Adrenal gland (tissue), 12 donors: Measurements from ENCODE around the gene MED12L. TPM values are rescaled to one million over a fixed set of nuclear protein-coding genes. Genes with fewer than 3 reads are reported as not detected.
A peak's percentile ranks its signal among the peaks of the same experiment; 100 is the strongest.

Experiments used
- DNase-seq, 7 donors: peaks; one replicate each; pipeline ENCODE4 v3.0.0-alpha.2; 2019 to 2020
- H3K27ac ChIP-seq, 5 donors: fragments of 200-600 bp; sonication (generic) in 4 of 5; 1 replicate in 3 of 5; 2 replicates in 2 of 5; pipeline versions ENCODE4 v1.5.1 to v1.8.0; 2016 to 2020; ENCODE audit warnings: mild to moderate bottlenecking in 1 of 5
- H3K27me3 ChIP-seq: fragments of 200-600 bp; 2 replicates; pipeline ENCODE4 v1.8.0; 2021
- H3K36me3 ChIP-seq, 2 donors: fragments of 200-600 bp; replicated peaks in 1 of 2; 1 replicate in 1 of 2; 2 replicates in 1 of 2; pipeline versions ENCODE4 v1.5.1 to v1.8.0; 2018 to 2022
- H3K4me1 ChIP-seq, 2 donors: fragments of 200-600 bp; replicated peaks in 1 of 2; 1 replicate in 1 of 2; 2 replicates in 1 of 2; pipeline versions ENCODE4 v1.5.1 to v1.8.0; 2018 to 2021
- H3K4me3 ChIP-seq, 4 donors: fragments of 200-600 bp; sonication (generic) in 3 of 4; one replicate each; pipeline ENCODE4 v1.5.1; 2016 to 2018
- H3K9me3 ChIP-seq, 3 donors: fragments of 200-600 bp; sonication (generic) in 1 of 3; replicated peaks in 1 of 3; 1 replicate in 2 of 3; 2 replicates in 1 of 3; pipeline versions ENCODE4 v1.5.1 to v1.8.0; 2016 to 2021
- CTCF ChIP-seq, 6 experiments: fragments of 450-650 bp in 4 of 6; fragments of 200-600 bp in 2 of 6; sonication (generic) in 1 of 6; IDR thresholded peaks; 1 replicate in 5 of 6; 2 replicates in 1 of 6; pipeline versions ENCODE4 v1.5.1 to v1.8.0; 2016 to 2021; ENCODE audit warnings: antibody characterized with exemption in 6 of 6, mild to moderate bottlenecking in 2 of 6, moderate library complexity in 1 of 6
- POLR2A ChIP-seq, 2 donors: fragments of 450-650 bp; IDR thresholded peaks; one replicate each; pipeline ENCODE4 v1.6.1; 2017; ENCODE audit warnings: antibody characterized with exemption in 2 of 2, mild to moderate bottlenecking in 2 of 2, moderate library complexity in 1 of 2
- WGBS, 4 donors: extraction: QIAGEN DNeasy Blood & Tissue Kit in 2 of 4; methylation state at CpG; one replicate each; pipeline versions ENCODE4 v1.1.5 to v1.1.7; 2013 to 2017; 5-methylcytosine and 5-hydroxymethylcytosine counted together
- intact Hi-C, 2 donors: fragments of 100-400 bp; cut with DNase I; formaldehyde crosslinking; loops; one replicate each; pipeline versions ENCODE4 v1.14.1 to v1.15.0; 2022 to 2023
- polyA plus RNA-seq, 3 donors: library from polyadenylated mRNA; stranded (reverse); fragments of 200-250 nt in 2 of 3; fragments of 350-450 nt in 1 of 3; fragmentation: Illumina TruSeq in 1 of 3; extraction: RNeasy Lipid Tissue Mini Kit (QIAGEN cat#74804) in 1 of 3; gene quantifications; one replicate each; pipeline ENCODE4 v1.2.3, GENCODE V29; 2013 to 2014
- total RNA-seq, 9 donors: library from RNA; depleted of rRNA in 4 of 9; stranded (reverse); fragments of >200 nt in 4 of 9; fragments of 120-200 nt in 1 of 9; fragmentation: NEBNext Ultra II Directional in 1 of 9; extraction: Animal tissue kit (Norgen Biotek cat#: 25700) in 1 of 9; gene quantifications; one replicate each; pipeline versions ENCODE4 v1.1.0 to v1.2.4, GENCODE V29; 2013 to 2023
- donor health status: healthy with polysubstance abuse.
- donor health status: Bipolar disorder and iron deficiency.
- donor health status: DM: yes; HTN: yes; CAD: no.
- donor health status: DM: no; HTN: no; CAD: no.
- donor health status: DM: no; HTN: no; CAD: no.
- donor health status: DM: yes; HTN: yes; CAD: no.

The MED12L gene
- total and polyA plus RNA-seq, 12 donors, result 0.77 to 25.0 (median 6.3) TPM

GRCh38 chr3:151091685-151092345 is 6.4 kb downstream of the MED12L start:
- DNase-seq, result no peak
- Histone ChIP-seq H3K9me3 (no peaks in the 10 kb centered on the region), H3K36me3 (no peaks in the 10 kb centered on the region), H3K4me1 (peaks cover 0 to 9% of the 10 kb centered on the region in 2 donors), H3K27me3 (no peaks in the 10 kb centered on the region), H3K4me3 (no peak overlapping the region), H3K27ac (peak overlapping the region in 1 of 5 donors; percentile 54)
- intact Hi-C loops, result no loop called here
- no peak for TF ChIP-seq POLR2A (IDR thresholded peaks at IDR 0.05)
- TF ChIP-seq CTCF (IDR thresholded peaks at IDR 0.05), result no peak
- 72 to 81% (median 77%) methylated on average over 2 to 3 of the region's 3 CpGs for WGBS, 4 donors

DNA sequence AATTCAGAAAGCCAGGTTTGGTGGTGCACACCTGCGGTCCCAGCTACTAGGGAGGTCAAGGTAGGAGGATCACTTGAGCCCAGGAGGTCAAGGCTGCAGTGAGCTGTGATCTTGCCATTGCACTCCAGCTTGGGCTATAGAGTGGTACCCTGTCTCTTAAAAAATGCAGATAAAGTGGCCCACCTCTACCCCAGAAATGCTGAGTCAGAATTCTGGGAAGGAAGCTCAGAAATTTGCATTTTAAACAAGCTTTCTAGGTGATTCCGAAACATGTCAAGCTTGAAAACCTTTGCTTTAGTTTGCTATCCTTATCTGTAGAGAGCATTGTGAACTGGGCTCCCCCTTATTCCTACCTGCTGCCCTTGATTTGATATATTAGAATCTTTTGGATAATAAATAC is 7.7 kb downstream of the MED12L start:
- WGBS, 4 donors, result 69 to 85% (median 79%) methylated on average over 2 of the region's 2 CpGs
- no peaks in the 10 kb centered on the region for H3K9me3 ChIP-seq
- no peak for DNase-seq
- H3K27me3 ChIP-seq, result no peaks in the 10 kb centered on the region
- no peak overlapping the region for H3K27ac ChIP-seq
- H3K4me3 ChIP-seq, result no peak overlapping the region
- TF ChIP-seq CTCF (IDR thresholded peaks at IDR 0.05), result no peak
- intact Hi-C loops, result no loop called here
- H3K36me3 ChIP-seq, result no peaks in the 10 kb centered on the region
- peaks cover 0 to 7% of the 10 kb centered on the region in 2 donors for H3K4me1 ChIP-seq

DNA sequence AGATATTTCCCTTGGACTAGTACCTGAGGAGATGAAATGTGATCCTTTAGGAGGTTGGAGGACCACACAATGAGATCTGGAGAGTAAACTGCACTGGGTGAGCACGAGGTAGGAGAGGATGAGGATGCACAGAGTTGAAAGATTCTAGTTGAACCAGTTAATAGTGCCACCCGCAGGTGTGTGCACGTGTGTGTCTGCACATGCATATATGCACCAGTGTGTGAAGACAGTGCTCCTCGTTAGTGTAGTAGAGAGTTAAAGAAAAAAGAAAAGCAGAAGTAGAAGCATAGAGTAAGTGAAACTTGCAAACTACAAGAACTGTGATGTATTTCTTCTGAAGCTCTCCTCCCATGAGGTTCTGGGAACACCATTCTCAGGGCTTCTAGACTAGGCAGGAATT is 8.4 kb downstream of the MED12L start:
- H3K4me3 ChIP-seq, result no peak overlapping the region
- H3K27me3 ChIP-seq, result no peaks in the 10 kb centered on the region
- H3K9me3 ChIP-seq, result no peaks in the 10 kb centered on the region
- no peak overlapping the region for H3K27ac ChIP-seq
- H3K36me3 ChIP-seq, result no peaks in the 10 kb centered on the region
- peaks cover 0 to 7% of the 10 kb centered on the region in 2 donors for H3K4me1 ChIP-seq
- DNase-seq, result no peak
- intact Hi-C loops, result no loop called here
- no peak for TF ChIP-seq CTCF (IDR thresholded peaks at IDR 0.05)
- TF ChIP-seq POLR2A (IDR thresholded peaks at IDR 0.05), result no peak
- WGBS, 4 donors, result 66 to 74% (median 71%) methylated on average over 4 of the region's 4 CpGs

GRCh38 chr3:151096716-151097115 is 11.3 kb downstream of the MED12L start:
- Histone ChIP-seq H3K4me1 (peaks cover 0 to 7% of the 10 kb centered on the region in 2 donors), H3K9me3 (no peaks in the 10 kb centered on the region), H3K36me3 (no peaks in the 10 kb centered on the region), H3K27ac (peak overlapping the region in 1 of 5 donors; percentile 29), H3K27me3 (no peaks in the 10 kb centered on the region), H3K4me3 (no peak overlapping the region)
- WGBS, 4 donors, result 20 to 34% (median 33%) methylated on average over 2 of the region's 2 CpGs
- intact Hi-C loops, result no loop called here
- TF ChIP-seq POLR2A (IDR thresholded peaks at IDR 0.05) (no peak), CTCF (IDR thresholded peaks at IDR 0.05) (no peak)
- DNase-seq, result no peak
